HFF-Myc (cell line): ENCODE data around the gene CLCNKB.
"Not testable (repeated sequence)": the region's sequence is repeated elsewhere in the genome, so short reads cannot be mapped to it uniquely, and the experiment has no call there.

Source experiments
- DNase-seq: peaks from one replicate; pipeline ENCODE4 v3.0.0-alpha.2; 2011; ENCODE audit warnings: low read depth; ENCODE audit errors: extremely low read depth
- H3K4me3 ChIP-seq: replicated peaks from 2 replicates; pipeline ENCODE4 v1.5.1; 2011; ENCODE audit warnings: low read depth, mild to moderate bottlenecking, control low read depth, low read length
- CTCF ChIP-seq: IDR thresholded peaks from 2 replicates; pipeline ENCODE4 v1.5.1; 2012; ENCODE audit warnings: mild to moderate bottlenecking, low read depth, low read length, control low read depth; ENCODE audit errors: missing control alignments

CLCNKB gene

GRCh38 chr1:16028237-16029002 is 15.2 kb upstream of the CLCNKB start:
- no peak for DNase-seq
- no peak overlapping the region for H3K4me3 ChIP-seq
- no peak for TF ChIP-seq CTCF

DNA sequence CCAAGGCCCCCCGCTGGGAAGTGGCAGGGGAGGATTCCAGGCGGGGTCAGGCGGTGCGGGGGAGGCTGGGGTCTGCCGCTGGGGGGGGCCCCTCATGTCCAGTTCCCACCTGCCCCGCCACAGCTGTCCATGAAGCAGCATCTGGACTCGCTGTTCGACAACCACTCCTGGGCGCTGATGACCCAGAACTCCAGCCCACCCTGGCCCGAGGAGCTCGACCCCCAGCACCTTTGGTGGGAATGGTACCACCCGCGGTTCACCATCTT is 14.6 kb upstream of the CLCNKB start:
- not testable (repeated sequence) for H3K4me3 ChIP-seq, DNase-seq

- no peak for DNase-seq
- TF ChIP-seq CTCF = no peak
- H3K4me3 ChIP-seq = no peak overlapping the region
Observed at GRCh38 chr1:16029288-16029687, 14.3 kb upstream of the CLCNKB start.

DNA sequence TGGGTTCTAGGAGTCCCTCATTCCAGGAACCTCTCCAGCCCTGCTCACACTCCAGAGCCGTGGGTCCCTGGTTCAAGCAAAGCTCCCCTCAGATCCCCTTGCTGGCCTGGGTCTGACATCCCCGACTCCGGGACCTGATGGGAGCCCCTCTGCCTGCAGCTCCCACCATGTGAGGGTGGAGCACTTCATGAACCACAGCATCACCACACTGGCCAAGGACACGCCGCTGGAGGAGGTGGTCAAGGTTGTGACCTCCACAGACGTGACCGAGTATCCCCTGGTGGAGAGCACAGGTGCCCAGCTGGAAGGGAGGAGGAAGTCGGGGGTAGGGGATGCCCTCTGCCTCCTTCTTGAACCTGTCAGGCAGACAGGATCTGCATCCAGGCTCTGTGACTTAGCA is 12.0 kb upstream of the CLCNKB start:
- TF ChIP-seq CTCF = no peak
- DNase-seq = no peak
- no peak overlapping the region for H3K4me3 ChIP-seq

DNA sequence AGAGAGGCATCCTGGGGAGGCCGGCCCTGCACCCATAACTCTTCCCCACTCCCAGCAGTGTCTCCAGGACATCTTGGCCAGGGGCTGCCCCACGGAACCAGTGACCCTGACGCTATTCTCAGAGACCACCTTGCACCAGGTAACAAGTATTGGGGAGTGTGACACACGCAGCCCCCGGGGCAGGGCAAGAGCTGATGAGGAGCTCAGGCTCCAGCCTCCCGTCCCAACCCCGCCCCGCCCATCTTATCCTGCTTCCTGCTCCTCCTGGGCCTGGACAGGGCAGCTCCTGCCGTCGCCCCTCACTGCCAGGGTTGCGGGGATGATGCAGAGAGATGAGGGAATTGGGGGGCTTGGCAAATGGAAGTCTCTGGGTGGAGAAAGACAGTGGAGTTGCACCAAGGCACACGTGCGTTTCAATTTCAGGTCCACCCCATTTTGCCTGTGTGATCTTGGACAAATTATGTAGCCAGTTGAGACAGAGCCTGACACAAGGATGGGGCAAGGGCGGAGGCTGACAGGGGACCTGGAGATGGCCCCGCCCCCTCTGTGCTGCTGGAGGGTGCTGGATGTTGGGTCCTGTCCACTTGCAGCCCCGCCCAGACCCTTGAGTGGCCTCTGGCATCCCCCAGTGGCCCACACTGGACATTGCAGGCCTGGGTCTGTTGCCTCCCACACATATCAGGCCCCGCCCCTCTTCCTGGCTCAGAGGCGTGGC is 11.0 kb upstream of the CLCNKB start:
- peak; percentile 71 for DNase-seq

DNA sequence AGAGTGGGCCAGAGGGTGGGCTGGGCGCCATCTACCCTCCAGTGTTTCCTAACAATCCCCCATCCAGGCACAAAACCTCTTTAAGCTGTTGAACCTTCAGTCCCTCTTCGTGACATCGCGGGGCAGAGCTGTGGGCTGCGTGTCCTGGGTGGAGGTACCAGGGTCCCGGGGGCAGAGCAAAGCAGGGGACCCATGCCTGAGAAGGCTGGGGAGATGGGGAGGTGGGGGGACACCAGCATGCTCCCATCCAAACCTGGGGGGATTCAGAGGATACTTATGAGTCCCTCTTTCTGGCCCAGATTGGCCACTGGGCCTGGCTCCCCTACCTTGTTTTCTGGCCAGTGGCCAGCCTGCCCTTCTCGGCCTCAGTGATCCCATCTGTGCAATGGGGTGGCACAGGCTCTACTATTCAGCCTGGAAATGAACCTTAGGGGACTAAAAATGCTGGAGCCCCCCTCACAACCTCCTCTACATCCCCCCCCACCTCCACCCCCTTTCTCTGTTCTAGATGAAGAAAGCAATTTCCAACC is 10.4 kb upstream of the CLCNKB start:
- not testable (repeated sequence) for H3K4me3 ChIP-seq, DNase-seq

More for the DNA sequence above, 11.0 kb upstream of the CLCNKB start:
- peak; percentile 98 for TF ChIP-seq CTCF
- no peak overlapping the region for H3K4me3 ChIP-seq

- H3K4me3 ChIP-seq, DNase-seq: not testable (repeated sequence)
Observed at GRCh38 chr1:16036461-16036860, 7.1 kb upstream of the CLCNKB start.

DNA sequence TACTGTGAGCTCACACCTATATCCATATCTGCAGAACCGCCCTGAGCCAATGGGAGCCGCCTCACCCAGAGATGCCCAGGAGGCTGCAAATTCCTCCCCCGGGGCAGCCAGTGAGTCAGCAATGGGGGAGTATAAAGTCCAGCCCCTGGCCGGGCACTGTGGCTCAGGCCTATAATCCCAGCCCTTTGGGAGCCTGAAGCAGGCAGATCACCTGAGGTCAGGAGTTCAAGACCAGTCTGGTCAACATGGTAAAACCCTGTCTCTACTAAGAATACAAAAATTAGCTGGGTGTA is 5.0 kb upstream of the CLCNKB start:
- TF ChIP-seq CTCF = no peak
- H3K4me3 ChIP-seq = no peak overlapping the region
- DNase-seq = no peak

DNA sequence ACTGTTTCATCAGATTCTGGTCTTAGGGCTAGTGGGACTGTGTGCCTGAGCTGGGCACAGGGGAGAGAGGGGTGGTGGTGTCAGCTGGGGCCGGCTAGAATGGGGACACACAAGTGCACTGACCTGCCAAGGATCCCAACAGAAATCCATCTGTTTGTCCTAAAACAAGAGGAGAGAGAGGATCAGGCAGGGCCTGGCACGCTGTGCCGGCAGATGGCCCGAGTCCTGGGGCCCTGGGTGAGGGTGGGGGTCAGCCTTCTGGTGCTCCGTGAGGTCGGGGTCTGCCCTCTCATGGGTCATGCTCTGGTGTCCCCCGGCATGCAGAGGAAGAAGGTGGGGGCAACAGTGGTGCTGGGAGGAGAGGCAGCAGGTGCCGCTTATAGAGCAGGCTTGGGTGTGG is 3.7 kb upstream of the CLCNKB start:
- not testable (repeated sequence) for H3K4me3 ChIP-seq, DNase-seq
